Measurements from ENCODE around the gene EBNA1BP2. TPM values are rescaled to one million over a fixed set of nuclear protein-coding genes. Genes with fewer than 3 reads are reported as not detected.

The EBNA1BP2 gene
- total and polyA plus RNA-seq, 2 of the 13 experiments (the other 11 are each of a cell fraction or from before 2014, with no cell fraction given) = 27.1 to 102 TPM

- TF ChIP-seq TRAFD1 (CRISPR knock-in tag; IDR thresholded peaks at IDR 0.05; ENCODE audit: borderline replicate concordance) (no peak), MAX (IDR thresholded peaks at IDR 0.05) (no peak), ZNF740 (CRISPR knock-in tag; IDR thresholded peaks at IDR 0.05) (no peak), ZNF75D (CRISPR knock-in tag; IDR thresholded peaks at IDR 0.05; ENCODE audit: borderline replicate concordance) (no peak), E2F2 (CRISPR knock-in tag; IDR thresholded peaks at IDR 0.05; ENCODE audit: borderline replicate concordance) (no peak), SNAPC4 (CRISPR knock-in tag; IDR thresholded peaks at IDR 0.05) (no peak)
Measured at GRCh38 chr1:43220905-43221778, 49.1 kb upstream of the EBNA1BP2 start (continued).
